BLaER1 treated with 17β-estradiol and CSF1 and Interleukin-3, amounts not matched to agents 10 nM and 100 nM (cell line): ENCODE data around the gene ARVCF.

Experiments
- H3K27ac ChIP-seq, 11 experiments: shearing (Covaris generic); formaldehyde crosslinking; 2 replicates each; pipeline ENCODE4 v1.8.1; 2022
- H3K27me3 ChIP-seq, 11 experiments: shearing (Covaris generic); formaldehyde crosslinking; 2 replicates each; pipeline ENCODE4 v1.8.1; 2022
- H3K36me3 ChIP-seq, 11 experiments: shearing (Covaris generic); formaldehyde crosslinking; 2 replicates each; pipeline ENCODE4 v1.8.1; 2022
- H3K4me1 ChIP-seq, 10 experiments: shearing (Covaris generic); formaldehyde crosslinking; 2 replicates each; pipeline ENCODE4 v1.8.1; 2022
- H3K4me2 ChIP-seq, 11 experiments: shearing (Covaris generic); formaldehyde crosslinking; 2 replicates each; pipeline ENCODE4 v1.8.1; 2022
- H3K4me3 ChIP-seq, 10 experiments: shearing (Covaris generic); formaldehyde crosslinking; 2 replicates each; pipeline ENCODE4 v1.8.1; 2022
- H3K9ac ChIP-seq, 11 experiments: shearing (Covaris generic); formaldehyde crosslinking; 2 replicates each; pipeline ENCODE4 v1.8.1; 2022
- H3K9me3 ChIP-seq, 11 experiments: shearing (Covaris generic); formaldehyde crosslinking; replicated peaks in 1 of 11; 2 replicates each; pipeline ENCODE4 v1.8.1; 2022
- H4K20me1 ChIP-seq, 11 experiments: shearing (Covaris generic); formaldehyde crosslinking; 2 replicates each; pipeline ENCODE4 v1.8.1; 2022
- Cebpa-rat ChIP-seq, 11 experiments: shearing (Covaris generic); IDR thresholded peaks; 2 replicates each; pipeline ENCODE4 v1.8.1; 2022

ARVCF gene

DNA sequence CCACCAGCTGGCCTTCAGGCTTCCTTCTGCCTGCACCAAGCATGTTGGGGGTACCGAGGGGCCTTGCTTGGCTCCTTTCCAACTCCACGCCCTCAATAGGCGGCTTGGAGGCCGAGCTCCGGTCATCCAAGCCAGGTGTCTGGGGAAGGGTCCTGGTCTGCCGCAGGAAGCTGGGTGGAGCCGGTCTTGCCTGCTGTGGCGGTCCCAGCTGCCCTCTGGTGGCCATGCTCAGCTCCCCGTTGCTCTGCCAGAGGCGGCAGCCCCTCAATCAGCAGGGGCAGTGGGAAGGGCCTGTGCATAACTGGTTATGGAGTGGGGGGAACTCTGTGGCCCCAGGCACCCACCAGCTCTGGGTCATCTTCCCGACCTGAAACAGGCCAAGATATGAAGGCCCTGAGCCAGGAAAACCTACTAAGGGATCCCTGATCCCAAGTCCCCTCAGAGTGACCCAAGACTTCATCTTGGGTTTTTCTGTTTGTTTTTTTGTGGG is 3.2 kb downstream of the ARVCF start:
- peak overlapping the region in 6 of 11 experiments; percentile 3 to 33 (median 23); a peak in 9 of 22 replicates for H3K4me2 ChIP-seq
- H3K4me3 ChIP-seq: no peak overlapping the region
- no peak for TF ChIP-seq Cebpa-rat (IDR thresholded peaks at IDR 0.05)
- H4K20me1 ChIP-seq: peaks cover 0 to 22% (median 7%) of the 10 kb centered on the region in 11 experiments; a peak in 6 of 22 replicates
- peaks cover 37 to 41% (median 39%) of the 10 kb centered on the region in 11 experiments for H3K27me3 ChIP-seq
- H3K9me3 ChIP-seq: no peaks in the 10 kb centered on the region
- H3K4me1 ChIP-seq: peaks cover 8 to 69% (median 48%) of the 10 kb centered on the region in 10 experiments; a peak in 19 of 20 replicates
- H3K9ac ChIP-seq: 0 out of 22 replicates have a peak overlapping the region, but pooled peaks of 1 of the 11 experiments have one; percentile 18
- H3K36me3 ChIP-seq: no peaks in the 10 kb centered on the region
- H3K27ac ChIP-seq: no peak overlapping the region

DNA sequence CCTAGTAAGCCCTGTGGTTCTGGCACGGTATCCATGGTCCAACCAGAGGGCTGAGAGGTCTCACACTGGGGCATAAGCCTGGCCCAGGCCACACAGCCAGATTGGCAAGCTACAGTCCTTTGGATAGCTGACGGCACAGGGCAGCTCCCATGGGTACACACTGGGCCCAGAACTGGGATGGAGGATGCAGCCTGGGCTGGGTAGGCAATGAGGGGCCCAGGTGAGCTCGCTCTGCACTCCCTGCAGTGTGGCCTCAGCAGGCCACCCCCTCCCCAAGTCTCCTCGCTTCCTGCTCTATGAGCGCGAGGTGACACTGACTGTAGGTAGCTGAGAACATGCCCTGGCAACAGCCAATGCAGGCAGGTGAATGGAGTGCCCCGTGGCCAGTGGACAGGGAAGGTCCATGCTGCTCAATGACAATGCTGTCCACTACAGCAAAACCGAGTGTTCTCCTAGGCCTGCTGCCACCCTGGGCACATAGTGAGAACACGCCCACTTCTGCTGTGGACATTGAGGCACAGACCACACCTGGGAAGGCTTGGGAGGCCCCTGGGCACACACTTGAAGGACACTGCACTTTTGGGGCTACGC is 3.8 kb downstream of the ARVCF start:
- peak overlapping the region in 7 of 11 experiments; percentile 18 to 93 (median 33); a peak in 10 of 22 replicates for H3K4me2 ChIP-seq
- H3K4me1 ChIP-seq: peaks cover 8 to 69% (median 48%) of the 10 kb centered on the region in 10 experiments; a peak in 19 of 20 replicates
- H3K36me3 ChIP-seq: no peaks in the 10 kb centered on the region
- H3K4me3 ChIP-seq: no peak overlapping the region
- H3K9me3 ChIP-seq: no peaks in the 10 kb centered on the region
- H4K20me1 ChIP-seq: peaks cover 0 to 20% (median 7%) of the 10 kb centered on the region in 11 experiments; a peak in 6 of 22 replicates
- TF ChIP-seq Cebpa-rat (IDR thresholded peaks at IDR 0.05): no peak
- H3K9ac ChIP-seq: 0 out of 22 replicates have a peak overlapping the region, but pooled peaks of 1 of the 11 experiments have one; percentile 18
- H3K27ac ChIP-seq: no peak overlapping the region
- H3K27me3 ChIP-seq: peaks cover 32 to 35% (median 33%) of the 10 kb centered on the region in 11 experiments

DNA sequence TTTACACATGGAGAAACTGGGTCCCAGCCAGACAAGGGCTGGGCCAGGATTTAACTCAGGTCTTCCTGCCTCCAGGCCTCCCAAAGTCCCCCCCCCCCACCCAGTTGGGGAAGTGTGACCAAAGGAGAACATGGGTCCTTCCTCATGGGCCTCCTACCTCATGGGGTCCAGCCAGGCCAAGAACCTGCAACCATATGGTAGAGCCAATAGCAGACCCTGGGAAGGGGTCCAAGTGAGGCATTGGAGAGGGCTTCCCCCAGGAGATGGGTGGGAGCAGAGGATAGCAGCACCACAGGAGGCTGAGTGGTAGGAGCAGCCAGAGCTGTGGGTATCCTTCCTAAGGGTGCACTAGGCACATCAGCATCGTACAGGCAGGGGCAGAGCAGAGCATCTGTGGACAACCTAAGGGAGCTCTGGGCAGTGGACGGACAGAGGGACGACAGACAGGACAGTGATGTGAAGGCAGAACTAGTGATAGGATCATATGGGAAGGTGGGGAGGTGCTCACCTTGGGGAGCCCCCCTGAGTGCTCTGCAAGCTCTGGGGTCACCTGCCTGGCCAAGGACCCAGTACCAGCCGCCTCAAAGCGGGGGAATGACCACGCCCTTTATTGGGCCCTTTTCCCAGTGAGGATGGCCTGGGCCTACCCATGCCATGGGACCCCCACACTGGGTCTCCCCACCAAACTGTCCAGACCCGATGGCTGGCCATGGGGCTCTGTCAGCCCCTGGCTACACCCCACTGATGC is 4.5 kb downstream of the ARVCF start:
- no peaks in the 10 kb centered on the region for H3K9me3 ChIP-seq
- peak overlapping the region in 8 of 11 experiments; percentile 65 to 93 (median 85); a peak in 13 of 22 replicates for H3K4me2 ChIP-seq
- H3K4me3 ChIP-seq: no peak overlapping the region
- H3K36me3 ChIP-seq: no peaks in the 10 kb centered on the region
- peaks cover 26 to 28% (median 27%) of the 10 kb centered on the region in 11 experiments for H3K27me3 ChIP-seq
- H3K4me1 ChIP-seq: peaks cover 8 to 64% (median 44%) of the 10 kb centered on the region in 10 experiments; a peak in 19 of 20 replicates
- no peak overlapping the region for H3K9ac ChIP-seq
- H4K20me1 ChIP-seq: peaks cover 0 to 15% (median 7%) of the 10 kb centered on the region in 11 experiments; a peak in 6 of 22 replicates
- no peak for TF ChIP-seq Cebpa-rat (IDR thresholded peaks at IDR 0.05)
- H3K27ac ChIP-seq: no peak overlapping the region

DNA sequence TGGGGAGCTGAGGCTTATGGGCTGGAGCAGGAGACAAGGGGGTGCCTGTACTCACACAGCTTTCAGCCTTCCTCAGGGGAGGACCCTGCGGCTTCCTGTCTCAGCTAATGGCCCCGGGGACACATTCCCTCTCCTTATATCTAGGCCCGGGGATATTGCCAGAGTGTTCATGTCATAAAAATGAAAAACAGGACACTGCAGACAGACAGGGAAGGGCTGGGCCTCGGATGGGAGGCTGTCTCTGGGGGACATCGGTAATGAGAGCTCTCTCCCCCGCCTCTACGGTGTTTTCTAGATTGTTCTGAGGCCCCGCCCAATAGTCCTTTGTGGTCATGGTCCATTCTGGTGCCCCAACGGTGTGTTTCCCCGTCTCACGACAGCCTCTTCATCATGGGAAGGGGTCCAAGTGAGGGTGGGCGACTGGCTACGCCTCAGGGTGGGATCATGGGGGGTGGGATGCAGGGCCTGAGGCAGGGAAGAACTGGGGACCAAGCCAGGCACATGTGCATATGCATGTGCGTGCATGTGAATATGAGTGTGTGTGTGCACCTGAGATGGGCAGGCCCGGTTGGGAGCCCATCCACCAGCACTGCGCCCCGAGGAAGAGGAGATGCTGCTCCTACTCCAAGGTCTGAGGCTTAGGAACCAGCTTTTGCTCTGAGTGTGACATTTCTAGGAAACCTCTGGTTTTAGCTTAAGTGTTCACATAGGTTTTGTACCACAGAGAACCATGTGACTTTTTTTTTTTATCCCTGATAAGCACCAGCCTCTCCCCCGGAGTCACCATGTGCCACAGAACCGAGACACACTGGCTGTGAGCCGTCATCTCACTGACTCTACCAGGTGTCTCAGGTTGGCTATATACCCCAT is 5.3 kb downstream of the ARVCF start:
- Histone ChIP-seq H3K4me3 (no peak overlapping the region; a peak in 2 of 20 replicates), H3K4me1 (peaks cover 8 to 61% (median 43%) of the 10 kb centered on the region in 10 experiments; a peak in 19 of 20 replicates), H3K4me2 (peak overlapping the region; percentile 6 to 93 (median 83); a peak in 20 of 22 replicates), H3K27ac (peak overlapping the region in 4 of 11 experiments; percentile 22 to 54 (median 36); a peak in 6 of 22 replicates), H3K36me3 (no peaks in the 10 kb centered on the region), H3K9me3 (no peaks in the 10 kb centered on the region), H3K9ac (peak overlapping the region in 5 of 11 experiments; percentile 17 to 62 (median 54); a peak in 8 of 22 replicates), H4K20me1 (peaks cover 0 to 15% (median 7%) of the 10 kb centered on the region in 11 experiments; a peak in 6 of 22 replicates), H3K27me3 (peaks cover 19 to 21% (median 21%) of the 10 kb centered on the region in 11 experiments)
- no peak for TF ChIP-seq Cebpa-rat (IDR thresholded peaks at IDR 0.05)

DNA sequence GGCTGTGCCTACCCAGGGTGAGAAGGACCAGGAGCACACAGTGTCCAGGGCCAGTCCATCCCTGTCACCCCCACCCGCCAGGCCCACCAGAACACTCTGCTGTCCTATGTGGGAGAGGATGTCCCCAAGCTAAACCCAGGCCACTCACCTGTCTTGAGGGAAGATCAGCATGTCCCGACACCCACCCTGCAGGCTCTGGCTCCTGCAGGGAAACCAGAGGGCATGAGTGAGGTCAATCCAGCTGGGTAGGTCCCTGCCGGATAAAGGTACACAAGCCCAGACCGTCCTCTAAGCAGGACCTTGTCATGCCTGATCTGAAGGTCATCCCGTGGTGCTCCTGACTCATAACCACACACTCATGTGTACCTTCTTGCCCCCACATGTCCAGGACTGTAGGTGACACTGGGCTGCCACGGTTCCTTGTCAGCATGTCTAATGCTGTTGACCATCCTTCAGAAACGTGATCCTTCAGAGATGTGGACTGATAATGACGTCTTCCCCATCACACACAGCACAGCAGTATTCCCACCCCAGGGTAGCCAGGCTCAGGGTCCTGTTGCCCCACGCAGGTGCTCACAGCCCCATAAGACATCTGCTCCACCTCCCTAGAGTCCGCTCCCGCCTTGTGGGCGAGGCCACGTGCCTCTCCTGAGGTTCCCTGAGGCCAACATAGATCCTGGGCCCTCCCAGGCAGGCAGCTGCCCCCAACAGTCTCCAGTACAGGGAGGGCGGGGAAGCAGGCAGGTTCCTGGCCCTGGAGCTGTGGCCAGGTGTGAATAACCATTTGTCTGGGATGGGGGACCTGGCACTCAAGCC is 6.1 kb downstream of the ARVCF start:
- peaks cover 8 to 53% (median 40%) of the 10 kb centered on the region in 10 experiments for H3K4me1 ChIP-seq
- H3K4me3 ChIP-seq: no peak overlapping the region; a peak in 2 of 20 replicates
- H3K9ac ChIP-seq: peak overlapping the region in 5 of 11 experiments; percentile 17 to 62 (median 54); a peak in 9 of 22 replicates
- peak overlapping the region in 4 of 11 experiments; percentile 22 to 54 (median 36); a peak in 6 of 22 replicates for H3K27ac ChIP-seq
- H3K9me3 ChIP-seq: no peaks in the 10 kb centered on the region
- H3K27me3 ChIP-seq: peaks cover 11 to 13% (median 12%) of the 10 kb centered on the region in 11 experiments
- TF ChIP-seq Cebpa-rat (IDR thresholded peaks at IDR 0.05): no peak
- H4K20me1 ChIP-seq: peaks cover 0 to 13% (median 6%) of the 10 kb centered on the region in 11 experiments; a peak in 6 of 22 replicates
- H3K4me2 ChIP-seq: peak overlapping the region; percentile 6 to 93 (median 83); a peak in 20 of 22 replicates
- H3K36me3 ChIP-seq: no peaks in the 10 kb centered on the region

DNA sequence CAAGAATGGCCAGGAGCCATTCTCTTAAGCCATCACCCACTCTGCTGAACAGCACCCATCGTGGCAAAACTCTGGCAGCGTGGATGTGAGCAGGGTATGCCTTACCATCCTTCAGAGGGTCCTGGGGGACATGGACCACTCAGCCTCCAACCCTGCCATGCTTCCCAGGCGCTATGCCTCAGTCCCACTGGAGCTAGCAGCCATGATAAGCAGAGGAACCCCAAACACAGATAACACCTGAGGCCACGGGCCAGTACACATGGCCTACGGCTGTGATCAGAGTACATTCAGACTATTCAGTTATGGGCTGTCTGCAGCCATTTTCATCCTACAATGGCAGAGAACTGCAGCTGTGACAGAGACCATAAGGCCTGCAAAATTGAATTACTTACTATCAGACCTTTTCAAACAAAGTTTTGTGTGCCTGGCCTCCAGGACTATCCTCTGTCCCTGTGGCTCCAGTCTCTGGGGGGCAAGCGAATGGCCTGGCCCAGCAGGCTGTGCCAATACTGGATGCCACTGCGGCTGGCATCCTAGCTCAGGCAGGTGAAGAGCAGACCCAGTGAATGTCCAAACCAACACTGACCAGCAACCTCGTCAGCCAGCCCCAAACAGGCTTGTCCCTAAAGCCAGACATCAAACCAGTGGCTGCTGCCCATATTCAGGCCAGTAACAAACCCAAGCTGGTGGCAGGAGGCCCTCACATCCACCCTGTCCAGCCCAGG is 6.9 kb downstream of the ARVCF start:
- no peak for TF ChIP-seq Cebpa-rat (IDR thresholded peaks at IDR 0.05)
- H3K27ac ChIP-seq: no peak overlapping the region
- peaks cover 10 to 51% (median 40%) of the 10 kb centered on the region in 10 experiments for H3K4me1 ChIP-seq

More for the DNA sequence above, 6.9 kb downstream of the ARVCF start:
- Histone ChIP-seq H3K36me3 (no peaks in the 10 kb centered on the region), H3K9ac (0 out of 22 replicates have a peak overlapping the region, but pooled peaks of 3 of the 11 experiments have one; percentile 15 to 62 (median 60)), H3K4me3 (no peak overlapping the region), H3K4me2 (peak overlapping the region in 8 of 11 experiments; percentile 65 to 93 (median 85); a peak in 14 of 22 replicates), H3K27me3 (peaks cover 3 to 5% (median 4%) of the 10 kb centered on the region in 11 experiments; a peak in 20 of 22 replicates), H4K20me1 (peaks cover 0 to 6% (median 0%) of the 10 kb centered on the region in 11 experiments; a peak in 5 of 22 replicates), H3K9me3 (peaks cover 0 to 4% (median 1%) of the 10 kb centered on the region in 11 experiments; a peak in 15 of 22 replicates)
